ENCODE data around the gene MMP26. TPM values are rescaled to one million over a fixed set of nuclear protein-coding genes. Genes with fewer than 3 reads are reported as not detected.

The MMP26 gene
- total RNA-seq = not detected

- no peak within 1 kb of the TSS for H3K4me3 ChIP-seq
- no peaks in the 10 kb centered on the region for H3K36me3 ChIP-seq
- H3K27me3 ChIP-seq (replicated peaks; ENCODE audit: insufficient read depth) = no peaks in the 10 kb centered on the region
- H3K9me3 ChIP-seq = no peaks in the 10 kb centered on the region
- no peak for TF ChIP-seq CTCF (IDR thresholded peaks at IDR 0.05)
- no peak for ATAC-seq (ENCODE audit: insufficient number of reproducible peaks, low FRiP score, low read depth)
- H3K27ac ChIP-seq = no peak within 1 kb of the TSS
- no peaks in the 10 kb centered on the region for H3K4me1 ChIP-seq (ENCODE audit: control insufficient read depth in 1 of 2, low read depth in 2 of 2)
- no peak for DNase-seq (ENCODE audit: low spot score)
Observed at GRCh38 chr11:4704054-4704789, at the start of gene MMP26. Gene MMP26, plus strand, starts transcription at chr11:4704784.

- DNase-seq (ENCODE audit: low spot score) (no peak), ATAC-seq (ENCODE audit: insufficient number of reproducible peaks, low FRiP score, low read depth) (no peak)
- no peak overlapping the region for H3K4me3 ChIP-seq
- no peaks in the 10 kb centered on the region for H3K27me3 ChIP-seq (replicated peaks; ENCODE audit: insufficient read depth)
- no peak for TF ChIP-seq CTCF (IDR thresholded peaks at IDR 0.05)
- no peak overlapping the region for H3K27ac ChIP-seq
- H3K36me3 ChIP-seq = no peaks in the 10 kb centered on the region
- H3K9me3 ChIP-seq = no peaks in the 10 kb centered on the region
- H3K4me1 ChIP-seq (ENCODE audit: control insufficient read depth in 1 of 2, low read depth in 2 of 2) = no peaks in the 10 kb centered on the region
Observed at GRCh38 chr11:4658629-4659445, 45.7 kb upstream of the MMP26 start.

- Histone ChIP-seq H3K27ac (no peak overlapping the region), H3K4me3 (no peak overlapping the region), H3K9me3 (no peaks in the 10 kb centered on the region), H3K4me1 (ENCODE audit: control insufficient read depth in 1 of 2, low read depth in 2 of 2) (no peaks in the 10 kb centered on the region), H3K27me3 (replicated peaks; ENCODE audit: insufficient read depth) (no peaks in the 10 kb centered on the region), H3K36me3 (no peaks in the 10 kb centered on the region)
- ATAC-seq (ENCODE audit: insufficient number of reproducible peaks, low FRiP score, low read depth) = no peak
- no peak for TF ChIP-seq CTCF (IDR thresholded peaks at IDR 0.05)
- DNase-seq (ENCODE audit: low spot score) = no peak
Observed at GRCh38 chr11:4662876-4663275, 41.7 kb upstream of the MMP26 start.

GRCh38 chr11:4664183-4664582, 40.4 kb upstream of the MMP26 start:
- no peaks in the 10 kb centered on the region for H3K9me3 ChIP-seq
- no peak overlapping the region for H3K4me3 ChIP-seq
- H3K4me1 ChIP-seq (ENCODE audit: control insufficient read depth in 1 of 2, low read depth in 2 of 2) = no peaks in the 10 kb centered on the region
- DNase-seq (ENCODE audit: low spot score) (no peak), ATAC-seq (ENCODE audit: insufficient number of reproducible peaks, low FRiP score, low read depth) (no peak)
- TF ChIP-seq CTCF (IDR thresholded peaks at IDR 0.05) = no peak
- H3K27ac ChIP-seq = no peak overlapping the region
- no peaks in the 10 kb centered on the region for H3K27me3 ChIP-seq (replicated peaks; ENCODE audit: insufficient read depth)
- H3K36me3 ChIP-seq = no peaks in the 10 kb centered on the region

GRCh38 chr11:4664786-4665185, 39.8 kb upstream of the MMP26 start:
- Histone ChIP-seq H3K27me3 (replicated peaks; ENCODE audit: insufficient read depth) (no peaks in the 10 kb centered on the region), H3K36me3 (no peaks in the 10 kb centered on the region), H3K4me3 (no peak overlapping the region), H3K9me3 (no peaks in the 10 kb centered on the region), H3K27ac (no peak overlapping the region), H3K4me1 (ENCODE audit: control insufficient read depth in 1 of 2, low read depth in 2 of 2) (no peaks in the 10 kb centered on the region)
- ATAC-seq (ENCODE audit: insufficient number of reproducible peaks, low FRiP score, low read depth) = no peak
- DNase-seq (ENCODE audit: low spot score) = no peak
- no peak for TF ChIP-seq CTCF (IDR thresholded peaks at IDR 0.05)

All from thoracic aorta (tissue), 2 donors.